Smooth muscle cell (in vitro differentiated cells): ENCODE measurements around the gene RNASEH2A. TPM values are rescaled to one million over a fixed set of nuclear protein-coding genes. Genes with fewer than 3 reads are reported as not detected.
"Not testable (repeated sequence)": the region's sequence is repeated elsewhere in the genome, so short reads cannot be mapped to it uniquely, and the experiment has no call there.

Source experiments
- DNase-seq: peaks from one replicate; lab custom pipeline; 2025; ENCODE audit not compliant: unreplicated experiment; lab: John Stamatoyannopoulos, UW
- H2AFZ ChIP-seq: fragments of 200-600 bp; sonication (generic); 2 replicates; pipeline ENCODE4 v1.6.0; 2016; ENCODE audit warnings: antibody characterized with exemption, low read depth, mild to moderate bottlenecking
- H3F3A ChIP-seq: fragments of 200-600 bp; sonication (generic); 2 replicates; pipeline ENCODE4 v1.6.0; 2017; ENCODE audit warnings: antibody characterized with exemption, low read depth
- H3K27ac ChIP-seq: fragments of 200-600 bp; sonication (generic); 2 replicates; pipeline ENCODE4 v1.5.1; 2016; ENCODE audit warnings: low read depth, mild to moderate bottlenecking
- H3K27me3 ChIP-seq: fragments of 200-600 bp; sonication (generic); 2 replicates; pipeline ENCODE4 v1.6.1; 2016; ENCODE audit warnings: low read depth, mild to moderate bottlenecking
- H3K36me3 ChIP-seq: fragments of 200-600 bp; sonication (generic); 2 replicates; pipeline ENCODE4 v1.5.1; 2016; ENCODE audit warnings: low read depth
- H3K4me1 ChIP-seq: fragments of 200-600 bp; sonication (generic); 2 replicates; pipeline ENCODE4 v1.5.1; 2016; ENCODE audit warnings: low read depth
- H3K4me2 ChIP-seq: fragments of 200-600 bp; sonication (generic); 2 replicates; pipeline ENCODE4 v1.6.0; 2016; ENCODE audit warnings: mild to moderate bottlenecking
- H3K4me3 ChIP-seq: fragments of 200-600 bp; sonication (generic); 2 replicates; pipeline ENCODE4 v1.5.1; 2016; ENCODE audit warnings: mild to moderate bottlenecking
- H3K79me2 ChIP-seq: fragments of 200-600 bp; sonication (generic); 2 replicates; pipeline ENCODE4 v1.6.0; 2016; ENCODE audit warnings: low read depth, mild to moderate bottlenecking
- H3K9ac ChIP-seq: fragments of 200-600 bp; sonication (generic); 2 replicates; pipeline ENCODE4 v1.6.0; 2016; ENCODE audit warnings: low read depth
- H3K9me3 ChIP-seq: fragments of 200-600 bp; sonication (generic); replicated peaks from 2 replicates; pipeline ENCODE4 v1.5.1; 2016; ENCODE audit warnings: low read depth
- H4K20me1 ChIP-seq: fragments of 200-600 bp; sonication (generic); 2 replicates; pipeline ENCODE4 v1.6.0; 2016; ENCODE audit warnings: low read depth
- CTCF ChIP-seq: fragments of 200-600 bp; sonication (generic); IDR thresholded peaks from 2 replicates; pipeline ENCODE4 v1.5.1; 2017; ENCODE audit warnings: borderline replicate concordance, mild to moderate bottlenecking, antibody characterized with exemption; ENCODE audit not compliant: insufficient read depth, poor library complexity, severe bottlenecking
- WGBS: methylation state at CpG from one replicate; pipeline ENCODE4 v1.1.7; 2016; ENCODE audit warnings: low lambda C conversion rate; 5-methylcytosine and 5-hydroxymethylcytosine counted together
- polyA plus RNA-seq: library from polyadenylated mRNA; unstranded; fragments of >200 nt; fragmentation: Nextera tagmentation; extraction: Ambion mirVana; gene quantifications from 2 replicates; pipeline ENCODE4 v1.2.1, GENCODE V29; 2016
- total RNA-seq: library from RNA; depleted of rRNA; stranded (reverse); fragments of >200 nt; gene quantifications from 2 replicates; pipeline ENCODE4 v1.2.3, GENCODE V29; 2014

The RNASEH2A gene
- total and polyA plus RNA-seq, 2 experiments from 2014 or later, result 15.7 to 34.9 TPM

- no peak for DNase-seq
- TF ChIP-seq CTCF, result no peak
- Histone ChIP-seq H3K9me3 (no peaks in the 10 kb centered on the region), H3K9ac (no peak overlapping the region), H4K20me1 (peaks cover 22% of the 10 kb centered on the region), H2AFZ (no peak overlapping the region), H3K36me3 (no peaks in the 10 kb centered on the region), H3K4me3 (no peak overlapping the region), H3K27me3 (no peaks in the 10 kb centered on the region), H3F3A (peaks cover 19% of the 10 kb centered on the region), H3K4me1 (peaks cover 6% of the 10 kb centered on the region), H3K4me2 (no peak overlapping the region), H3K79me2 (peaks cover 17% of the 10 kb centered on the region), H3K27ac (no peak overlapping the region)
- 97% methylated on average over 6 of the region's 6 CpGs for WGBS
Observed at GRCh38 chr19:12797141-12797587, 9.2 kb upstream of the RNASEH2A start.

- not testable (repeated sequence) for H3K4me3 ChIP-seq
- 98% methylated on average over 7 of the region's 7 CpGs for WGBS
- H3K4me1 ChIP-seq, result peaks cover 11% of the 10 kb centered on the region
Observed at GRCh38 chr19:12797607-12798006, 8.8 kb upstream of the RNASEH2A start.

GRCh38 chr19:12799742-12800465, 6.5 kb upstream of the RNASEH2A start:
- Histone ChIP-seq H3K4me3 (peak overlapping the region; percentile 88), H3K27ac (no peak overlapping the region), H3K9ac (no peak overlapping the region), H3K9me3 (no peaks in the 10 kb centered on the region), H3K79me2 (peaks cover 5% of the 10 kb centered on the region), H3K36me3 (no peaks in the 10 kb centered on the region), H3K27me3 (no peaks in the 10 kb centered on the region), H3F3A (peaks cover 9% of the 10 kb centered on the region), H4K20me1 (peaks cover 6% of the 10 kb centered on the region), H3K4me1 (peaks cover 11% of the 10 kb centered on the region), H3K4me2 (peak overlapping the region; percentile 100), H2AFZ (no peak overlapping the region)
- no peak for TF ChIP-seq CTCF
- no peak for DNase-seq
- 98% methylated on average over 18 of the region's 18 CpGs for WGBS

More at GRCh38 chr19:12797607-12798006, 8.8 kb upstream of the RNASEH2A start:
- Histone ChIP-seq H3F3A (peaks cover 14% of the 10 kb centered on the region), H4K20me1 (peaks cover 18% of the 10 kb centered on the region), H3K79me2 (peaks cover 13% of the 10 kb centered on the region)
- not testable (repeated sequence) for DNase-seq, H3K9ac ChIP-seq, H3K27me3 ChIP-seq, H3K9me3 ChIP-seq, H2AFZ ChIP-seq, H3K4me2 ChIP-seq, H3K27ac ChIP-seq, H3K36me3 ChIP-seq

GRCh38 chr19:12800466-12800770, 6.0 kb upstream of the RNASEH2A start:
- Histone ChIP-seq H3K4me2 (peak overlapping the region; percentile 100), H3K9ac (no peak overlapping the region)

More at GRCh38 chr19:12800466-12800770, 6.0 kb upstream of the RNASEH2A start:
- Histone ChIP-seq H3K27me3 (no peaks in the 10 kb centered on the region), H3K36me3 (no peaks in the 10 kb centered on the region), H3F3A (peaks cover 9% of the 10 kb centered on the region), H3K4me1 (peaks cover 11% of the 10 kb centered on the region), H3K4me3 (peak overlapping the region; percentile 88), H2AFZ (no peak overlapping the region), H3K9me3 (no peaks in the 10 kb centered on the region), H3K27ac (no peak overlapping the region), H4K20me1 (peaks cover 6% of the 10 kb centered on the region), H3K79me2 (peaks cover 5% of the 10 kb centered on the region)
- DNase-seq, result no peak
- WGBS, result 87% methylated on average over 1 of the region's 1 CpG
- TF ChIP-seq CTCF, result no peak
